SK-N-MC (cell line): ENCODE measurements around the gene FARS2.

Source experiments
- EZH2 ChIP-seq: fragments of 200-600 bp; sonication (generic); IDR thresholded peaks from one replicate; pipeline ENCODE4 v1.6.1; 2017; ENCODE audit warnings: antibody characterized with exemption
- POLR2AphosphoS5 ChIP-seq: IDR thresholded peaks from 2 replicates; pipeline ENCODE4 v1.6.1; 2012; ENCODE audit warnings: mild to moderate bottlenecking, low read depth, low read length, borderline replicate concordance

GRCh38 chr6:5667737-5668136 is 406.4 kb downstream of the FARS2 start:
- TF ChIP-seq POLR2AphosphoS5: no peak
- TF ChIP-seq EZH2: no peak
